Activated naive CD4-positive, alpha-beta T cell (primary cell): ENCODE results near the gene IGFBP4.
A peak's percentile ranks its signal among the peaks of the same experiment; 100 is the strongest.
"Not testable (repeated sequence)": the region's sequence is repeated elsewhere in the genome, so short reads cannot be mapped to it uniquely, and the experiment has no call there.

Experiments used
- DNase-seq, 4 experiments: peaks; one replicate each; lab custom pipeline; 2025; lab: John Stamatoyannopoulos, UW

Gene IGFBP4

DNA sequence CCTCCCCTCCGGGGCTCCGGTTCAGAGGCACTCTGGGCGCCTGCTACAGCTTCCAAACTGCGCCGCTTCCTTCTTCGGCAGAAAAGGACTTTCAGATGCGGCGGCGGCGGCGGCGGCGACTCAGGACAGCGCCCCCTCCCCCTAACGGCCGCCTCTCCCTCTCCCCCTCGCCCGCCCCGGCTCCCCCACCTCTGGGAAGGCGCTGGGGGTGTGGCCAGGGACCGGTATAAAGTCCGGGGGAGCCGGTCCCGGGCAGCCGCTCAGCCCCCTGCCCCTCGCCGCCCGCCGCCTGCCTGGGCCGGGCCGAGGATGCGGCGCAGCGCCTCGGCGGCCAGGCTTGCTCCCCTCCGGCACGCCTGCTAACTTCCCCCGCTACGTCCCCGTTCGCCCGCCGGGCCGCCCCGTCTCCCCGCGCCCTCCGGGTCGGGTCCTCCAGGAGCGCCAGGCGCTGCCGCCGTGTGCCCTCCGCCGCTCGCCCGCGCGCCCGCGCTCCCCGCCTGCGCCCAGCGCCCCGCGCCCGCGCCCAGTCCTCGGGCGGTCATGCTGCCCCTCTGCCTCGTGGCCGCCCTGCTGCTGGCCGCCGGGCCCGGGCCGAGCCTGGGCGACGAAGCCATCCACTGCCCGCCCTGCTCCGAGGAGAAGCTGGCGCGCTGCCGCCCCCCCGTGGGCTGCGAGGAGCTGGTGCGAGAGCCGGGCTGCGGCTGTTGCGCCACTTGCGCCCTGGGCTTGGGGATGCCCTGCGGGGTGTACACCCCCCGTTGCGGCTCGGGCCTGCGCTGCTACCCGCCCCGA, at the start of gene IGFBP4:
IGFBP4 (plus strand) TSS at position 255 of the 792 bp plus-strand sequence; CDS start at position 541, 286 bp downstream.
- DNase-seq: peak; percentile 18 to 65 (median 32)

DNA sequence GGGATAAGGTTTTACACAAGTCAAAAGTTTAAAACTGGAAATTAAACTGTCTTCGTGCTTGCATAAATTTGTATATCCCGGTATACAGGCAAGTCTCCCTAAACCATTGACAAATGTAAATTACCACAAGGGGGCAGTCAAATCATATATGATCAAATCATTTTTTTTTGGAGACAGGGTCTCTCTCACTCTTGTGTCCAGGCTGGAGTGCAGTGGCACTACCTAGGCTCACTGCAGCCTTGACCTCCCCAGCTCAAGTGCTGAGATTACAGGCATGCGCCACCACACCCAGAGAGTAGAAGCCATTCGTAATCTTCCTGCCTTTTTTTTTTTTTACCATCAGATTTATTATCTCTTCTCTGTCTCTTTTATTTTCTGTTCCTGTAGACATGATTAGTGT, 44.1 kb upstream of the IGFBP4 start:
- no peak for DNase-seq

DNA sequence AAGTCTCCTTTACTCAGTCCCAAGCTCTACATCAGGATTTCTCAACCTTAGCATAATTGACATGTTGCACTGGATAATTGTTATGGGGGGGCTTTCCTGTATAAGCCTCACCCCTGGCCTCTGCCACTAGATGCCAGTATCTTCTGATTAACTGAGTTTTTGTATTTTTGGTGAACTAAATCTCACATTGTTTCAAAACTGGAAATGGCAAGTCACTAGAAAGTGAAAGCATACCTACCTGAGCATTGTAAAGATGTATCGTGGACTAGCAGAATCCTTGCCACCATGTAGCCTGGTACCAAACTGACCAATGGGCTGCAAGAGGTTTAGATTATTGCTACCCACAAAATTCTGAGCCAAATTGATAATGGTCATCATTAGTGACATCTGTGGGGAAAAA, 40.6 kb upstream of the IGFBP4 start:
- DNase-seq: no peak

DNA sequence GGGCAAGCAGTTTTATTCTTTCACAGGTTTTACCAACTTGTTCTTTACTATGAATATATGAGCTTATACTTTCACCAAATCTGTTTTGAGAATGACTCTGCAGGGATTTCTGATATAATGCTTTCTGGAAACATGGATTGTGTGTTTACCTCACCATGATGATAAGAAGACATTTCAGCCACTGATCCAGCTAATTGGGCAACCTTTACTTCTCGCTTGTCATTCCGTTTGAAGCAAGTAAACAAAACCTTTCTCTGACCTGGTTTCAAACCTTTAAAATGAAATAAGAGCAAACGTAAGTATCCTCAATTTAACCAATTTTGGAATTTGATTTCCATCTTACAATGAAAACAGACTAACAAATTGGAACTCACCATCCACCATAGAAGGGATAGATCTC, 39.2 kb upstream of the IGFBP4 start:
- no peak for DNase-seq

DNA sequence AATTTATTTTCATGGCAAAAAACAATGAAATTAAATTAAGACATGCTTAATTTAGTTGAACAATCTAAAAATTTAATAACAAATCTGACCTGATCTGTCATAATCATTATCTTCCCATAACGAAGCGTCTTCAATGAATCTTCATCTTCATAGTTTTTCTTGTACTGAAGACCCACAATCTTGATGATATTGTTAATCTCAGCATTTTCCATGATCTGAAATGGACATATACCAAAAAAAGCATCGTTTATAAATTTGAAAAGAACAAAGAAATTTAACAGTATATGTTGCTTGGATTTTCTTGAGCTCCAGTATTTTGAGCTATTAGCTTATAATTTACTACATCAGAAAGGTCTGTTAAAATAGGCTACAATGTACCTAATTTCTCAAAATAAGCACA, 35.8 kb upstream of the IGFBP4 start:
- DNase-seq: no peak

DNA sequence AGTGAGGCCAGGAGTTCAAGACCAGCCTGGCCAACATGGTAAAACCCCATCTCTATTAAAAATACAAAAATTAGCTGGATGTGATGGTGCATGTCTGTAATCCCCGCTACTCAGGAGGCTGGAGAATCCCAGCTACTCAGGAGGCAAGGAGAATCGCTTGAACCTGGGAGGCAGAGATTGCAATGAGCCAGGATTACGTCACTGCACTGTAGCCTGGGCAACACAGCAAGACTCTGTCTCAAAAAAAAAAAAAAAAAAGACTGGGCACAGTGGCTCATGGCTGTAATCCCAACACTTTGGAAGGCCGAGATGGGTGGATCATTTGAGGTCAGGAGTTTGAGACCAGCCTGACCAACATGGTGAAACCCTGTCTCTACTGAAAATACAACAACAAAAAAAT, 33.7 kb upstream of the IGFBP4 start:
- DNase-seq: not testable (repeated sequence)

DNA sequence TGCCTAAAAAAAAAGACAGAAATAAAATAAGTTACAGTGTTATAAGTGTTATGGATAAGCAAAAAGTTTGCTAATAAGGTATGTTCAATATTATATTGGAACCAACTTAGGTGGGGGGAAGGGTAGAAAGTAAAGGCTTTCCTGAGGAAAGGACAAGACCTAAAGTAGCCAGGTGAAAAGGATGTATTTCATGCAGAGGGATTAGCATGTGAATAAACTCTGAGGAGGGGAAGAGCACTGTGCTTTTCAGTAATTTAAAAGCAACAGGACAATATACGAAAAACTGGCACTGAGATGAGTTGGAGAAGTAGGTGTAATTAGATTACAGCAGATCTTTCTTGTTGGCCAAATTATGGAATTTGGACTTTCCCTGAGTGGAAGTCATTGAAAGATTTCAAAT, 33.2 kb upstream of the IGFBP4 start:
- DNase-seq: no peak

DNA sequence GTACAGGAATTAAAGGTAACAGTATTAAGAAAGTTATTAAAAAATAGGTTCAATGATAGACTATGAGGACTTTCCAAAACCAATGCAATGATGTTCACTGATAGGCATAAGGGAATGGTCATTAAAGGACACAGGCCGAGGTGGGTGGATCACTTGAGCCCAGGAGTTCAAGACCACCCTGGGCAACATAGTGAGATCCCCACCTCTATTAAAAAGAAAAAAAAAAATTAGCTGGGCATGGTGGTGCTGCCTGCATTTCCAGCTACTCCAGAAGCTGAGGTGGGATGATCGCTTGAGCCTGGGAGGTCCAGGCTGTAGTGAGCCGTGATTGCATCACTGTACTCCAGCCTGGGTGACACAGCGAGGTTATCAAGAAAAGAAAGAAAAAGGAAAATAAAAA, 31.4 kb upstream of the IGFBP4 start:
- no peak for DNase-seq

DNA sequence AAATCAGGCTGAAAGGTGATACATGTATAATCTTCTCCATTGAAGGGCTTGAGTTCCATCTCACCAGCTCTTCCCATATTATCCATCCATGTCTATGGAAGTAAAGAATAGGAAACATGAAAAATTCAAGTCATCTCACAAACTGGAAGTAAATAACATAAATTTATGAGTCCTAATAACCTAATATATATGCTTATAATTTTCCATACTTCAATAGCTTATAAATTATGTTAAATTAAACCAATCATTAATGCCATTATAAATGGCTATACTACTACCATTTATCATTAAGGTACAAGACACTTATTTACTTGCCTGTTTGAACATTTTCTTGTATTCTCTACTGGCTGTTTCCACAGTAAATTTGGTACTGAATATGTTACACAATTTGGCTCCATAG, 30.4 kb upstream of the IGFBP4 start:
- DNase-seq: no peak

DNA sequence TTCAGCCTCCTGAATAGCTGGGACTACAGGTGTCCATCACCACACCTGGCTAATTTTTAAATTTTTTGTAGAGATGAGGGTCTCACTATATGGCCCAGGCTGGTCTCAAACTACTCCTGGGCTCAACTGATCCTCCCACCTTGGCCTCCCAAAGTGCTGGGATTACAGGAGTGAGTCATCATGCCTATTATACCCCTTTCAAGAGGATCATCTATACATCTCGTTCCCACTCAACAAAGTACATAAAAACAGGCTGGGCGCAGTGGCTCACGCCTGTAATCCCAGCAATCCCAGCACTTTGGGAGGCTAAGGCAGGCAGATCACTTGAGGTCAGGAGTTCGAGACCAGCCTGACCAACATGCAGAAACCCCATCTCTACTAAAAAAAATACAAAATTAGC, 28.9 kb upstream of the IGFBP4 start:
- DNase-seq: not testable (repeated sequence)

DNA sequence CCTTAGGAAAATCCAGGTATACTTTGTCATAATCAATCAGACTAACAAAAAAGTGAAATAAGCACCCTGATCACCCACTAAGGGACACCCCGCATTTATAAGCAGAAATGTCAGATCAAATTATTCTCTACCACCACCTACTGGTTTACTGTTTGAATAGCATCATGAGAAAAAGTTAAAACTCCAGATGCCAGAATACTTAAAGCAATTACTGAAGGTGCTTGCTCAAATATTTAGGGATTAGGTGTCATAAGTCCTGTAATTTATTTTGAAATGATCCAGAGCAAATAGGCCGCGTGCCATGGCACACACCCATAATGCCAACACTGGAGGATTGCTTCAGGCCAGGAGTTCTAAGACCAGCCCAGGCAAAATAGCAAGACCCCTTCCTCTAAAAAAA, 27.9 kb upstream of the IGFBP4 start:
- DNase-seq: no peak

DNA sequence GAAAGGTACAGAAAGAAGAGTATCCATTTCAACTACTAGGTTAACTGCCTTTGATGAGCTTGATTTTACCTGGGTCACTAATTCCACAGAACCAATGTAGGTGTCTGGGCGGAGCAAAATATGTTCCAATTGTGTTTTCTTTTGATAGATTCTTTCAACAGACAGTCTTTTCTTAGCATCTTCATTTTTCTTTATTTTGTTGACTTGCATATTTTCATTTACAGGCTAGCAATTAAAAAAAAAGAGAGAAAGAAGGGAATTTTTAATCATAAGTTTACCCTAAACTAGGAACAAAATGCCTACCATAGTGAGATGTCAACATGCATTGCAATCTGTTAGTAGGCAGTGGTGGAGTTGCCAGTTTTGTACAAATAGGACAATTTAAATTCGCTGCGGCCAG, 26.6 kb upstream of the IGFBP4 start:
- DNase-seq: no peak

DNA sequence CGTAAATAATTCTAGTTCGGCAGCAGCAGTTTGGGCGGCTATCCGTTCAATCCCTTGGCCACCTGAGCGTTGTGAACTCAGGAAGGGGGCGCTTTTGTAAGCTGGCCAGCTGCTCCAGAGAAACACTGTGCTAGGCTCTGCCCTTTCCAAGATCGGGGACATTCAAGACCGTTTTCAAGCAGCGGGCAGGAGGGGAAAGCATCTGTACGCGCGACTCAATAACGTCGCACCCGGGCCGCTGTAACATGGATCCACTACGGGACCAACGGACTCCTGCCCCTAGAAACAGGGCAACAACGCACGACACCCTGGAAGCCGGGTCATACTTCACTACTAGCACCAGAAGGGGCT, 26.0 kb upstream of the IGFBP4 start:
- no peak for DNase-seq

DNA sequence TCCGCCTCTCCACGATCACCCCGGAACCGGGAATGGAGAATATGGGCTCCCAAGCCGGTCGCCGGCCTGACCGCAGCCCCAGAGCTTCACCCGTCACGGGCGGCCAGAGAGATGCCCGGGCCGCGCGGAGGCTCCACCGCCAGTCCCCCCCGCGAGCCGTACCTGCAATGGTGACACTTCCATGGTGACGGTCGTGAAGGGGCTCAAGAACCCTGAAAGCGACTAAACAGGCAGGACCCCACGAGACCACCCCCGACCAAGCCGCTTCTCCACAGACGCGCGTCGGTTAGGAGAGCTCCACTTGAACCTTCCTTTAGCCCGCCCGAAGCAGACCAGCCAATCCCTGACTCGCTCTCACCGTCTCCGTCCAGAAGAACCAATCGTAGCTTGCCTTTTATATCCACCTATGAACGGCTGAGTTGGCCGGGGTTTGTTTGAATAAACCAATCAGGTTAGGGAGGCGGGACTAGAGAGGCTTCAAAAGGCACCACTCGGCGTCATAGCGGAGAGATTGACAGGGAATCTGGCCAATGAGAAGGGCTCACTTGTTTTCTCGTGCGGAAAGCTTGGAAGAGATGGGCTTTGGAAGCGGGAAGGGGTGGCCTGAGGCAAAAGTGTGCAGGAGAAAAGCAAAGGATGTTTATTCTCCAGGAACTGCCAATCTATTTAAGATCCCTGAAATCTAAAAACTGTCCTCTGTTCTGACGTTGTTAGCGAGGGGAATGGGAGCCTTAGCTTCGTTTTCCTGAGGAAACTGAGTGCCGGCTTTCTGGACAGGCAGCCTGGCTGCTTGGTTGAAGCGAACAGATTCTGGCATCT, 25.4 kb upstream of the IGFBP4 start, which contains the start of gene TOP2A:
TOP2A (minus strand) TSS at position 288 of the 819 bp plus-strand sequence; CDS start at position 183, 105 bp downstream.
- peak; percentile 75 to 90 (median 80) for DNase-seq

DNA sequence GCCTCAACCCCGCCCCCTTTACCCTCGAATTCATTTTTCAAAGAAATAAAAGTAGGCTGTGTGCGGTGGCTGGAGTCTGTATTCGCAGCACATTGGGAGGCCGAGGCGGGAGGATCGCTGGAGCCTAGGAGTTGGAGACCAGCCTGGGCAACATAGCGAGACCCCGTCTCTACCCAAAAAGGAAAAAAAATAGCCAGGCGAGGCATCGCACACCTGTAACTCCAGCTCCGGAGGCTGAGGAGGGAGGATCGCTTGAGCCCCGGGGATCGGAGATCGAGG, 24.9 kb upstream of the IGFBP4 start:
- DNase-seq: no peak

DNA sequence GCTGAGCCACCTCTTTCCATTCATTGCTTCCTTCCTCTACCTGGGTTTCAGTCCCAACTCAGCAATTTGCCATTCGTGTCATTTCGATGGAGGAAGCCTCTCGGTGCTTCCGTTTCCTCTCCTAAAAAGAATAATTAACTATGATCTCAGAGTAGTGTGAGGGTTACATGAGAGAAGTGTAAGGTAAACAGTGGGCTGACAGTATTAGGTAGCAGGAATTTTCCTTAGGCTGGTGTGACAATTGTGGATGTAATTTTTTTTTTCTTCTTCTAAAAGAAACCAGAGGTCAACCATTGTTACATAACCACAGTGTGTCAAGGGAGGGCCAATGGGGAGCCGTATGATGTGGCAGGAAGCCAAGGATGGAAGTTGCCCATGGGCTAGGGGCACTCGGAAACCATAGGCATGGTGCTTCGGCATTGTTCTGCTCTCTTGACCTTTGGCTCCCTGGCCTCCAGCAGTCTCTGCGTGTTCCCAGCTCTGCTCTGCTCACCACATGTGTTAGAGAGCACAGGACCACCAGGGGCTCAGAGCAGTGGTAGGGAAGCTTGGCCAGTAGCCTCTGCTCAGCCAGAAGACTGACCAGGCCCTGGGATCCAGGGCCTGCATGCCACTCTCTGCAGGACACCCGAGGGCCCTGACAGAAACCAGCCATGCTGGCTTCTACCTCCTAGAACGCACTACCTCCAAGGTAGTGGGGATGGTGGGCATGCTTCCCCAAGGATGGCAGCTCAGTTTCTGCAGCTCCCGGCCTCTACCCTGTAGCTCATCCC, 23.5 kb upstream of the IGFBP4 start:
- no peak for DNase-seq

DNA sequence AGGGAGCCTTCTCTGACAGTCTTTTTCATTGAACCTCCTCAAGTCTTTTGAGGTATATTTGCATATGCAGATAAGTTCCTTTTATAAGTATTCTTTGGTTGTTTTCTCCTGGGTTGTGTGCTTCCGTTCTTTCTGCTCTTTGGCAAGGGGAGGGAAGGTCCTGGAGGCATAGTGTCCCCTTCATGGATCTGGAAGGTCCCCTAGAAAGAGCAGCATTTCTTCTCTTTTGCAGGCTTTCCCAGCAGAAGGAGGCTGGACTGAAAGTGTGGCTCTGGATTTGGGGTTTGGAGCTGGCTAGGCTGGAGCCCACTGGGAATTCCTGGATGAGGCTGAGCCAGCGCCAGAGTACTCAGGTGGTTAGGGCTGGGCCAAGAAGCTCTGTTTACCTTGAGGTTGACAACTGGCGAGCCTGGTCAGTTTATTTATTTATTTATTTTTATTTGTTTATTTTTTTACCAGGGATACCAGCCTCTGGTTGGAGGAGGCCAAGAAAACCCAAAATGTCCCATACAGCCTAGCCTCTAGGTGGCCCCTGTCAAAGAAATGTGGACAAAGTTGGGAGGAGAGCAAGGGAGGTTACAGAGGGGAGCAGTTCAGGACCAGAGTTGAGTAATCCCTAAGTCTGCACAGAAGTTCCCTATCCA, 20.1 kb upstream of the IGFBP4 start:
- no peak for DNase-seq

DNA sequence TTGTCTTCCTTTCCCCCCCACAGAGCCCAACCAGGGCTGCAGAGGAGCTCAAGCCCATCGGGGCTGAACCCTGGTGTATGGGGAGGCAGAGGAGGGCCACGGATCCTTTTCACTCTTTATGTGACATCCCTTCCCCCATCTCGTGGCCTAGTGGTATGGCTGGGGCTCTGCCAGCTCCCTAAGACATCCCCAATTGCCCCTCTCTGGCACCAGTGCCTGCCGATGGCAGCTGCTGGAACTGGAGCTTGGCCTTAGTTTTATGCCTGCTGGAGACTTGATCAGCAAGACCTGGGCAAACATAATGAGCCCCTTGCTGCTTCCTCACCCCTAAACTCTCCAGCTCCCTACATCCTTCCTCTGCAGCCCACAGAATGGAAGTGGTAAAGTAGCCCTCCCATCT, 17.5 kb upstream of the IGFBP4 start:
- DNase-seq: no peak

DNA sequence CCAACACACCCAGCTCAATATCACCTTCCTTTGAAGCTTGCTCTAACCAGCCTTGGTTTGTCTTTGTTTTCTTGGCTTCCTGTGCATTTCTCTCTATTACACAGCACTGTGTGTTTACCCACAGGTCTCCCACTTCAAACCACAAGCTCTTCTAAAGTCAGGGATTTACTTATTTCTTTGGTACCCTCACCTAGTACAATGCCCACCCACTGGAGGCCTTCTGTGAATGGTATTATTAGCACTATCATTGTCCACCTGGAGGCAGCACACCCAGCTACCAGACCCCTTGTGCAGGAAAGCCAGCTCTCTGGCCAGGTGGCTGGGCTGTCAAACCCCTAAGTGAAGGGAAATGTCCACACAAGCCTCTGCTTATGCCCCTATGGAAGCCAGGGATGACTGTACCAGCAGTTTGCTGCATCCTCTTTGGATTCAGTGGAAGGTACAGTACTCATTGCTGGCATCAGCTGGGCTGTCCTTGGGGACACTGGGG, 16.2 kb upstream of the IGFBP4 start:
- DNase-seq: no peak

DNA sequence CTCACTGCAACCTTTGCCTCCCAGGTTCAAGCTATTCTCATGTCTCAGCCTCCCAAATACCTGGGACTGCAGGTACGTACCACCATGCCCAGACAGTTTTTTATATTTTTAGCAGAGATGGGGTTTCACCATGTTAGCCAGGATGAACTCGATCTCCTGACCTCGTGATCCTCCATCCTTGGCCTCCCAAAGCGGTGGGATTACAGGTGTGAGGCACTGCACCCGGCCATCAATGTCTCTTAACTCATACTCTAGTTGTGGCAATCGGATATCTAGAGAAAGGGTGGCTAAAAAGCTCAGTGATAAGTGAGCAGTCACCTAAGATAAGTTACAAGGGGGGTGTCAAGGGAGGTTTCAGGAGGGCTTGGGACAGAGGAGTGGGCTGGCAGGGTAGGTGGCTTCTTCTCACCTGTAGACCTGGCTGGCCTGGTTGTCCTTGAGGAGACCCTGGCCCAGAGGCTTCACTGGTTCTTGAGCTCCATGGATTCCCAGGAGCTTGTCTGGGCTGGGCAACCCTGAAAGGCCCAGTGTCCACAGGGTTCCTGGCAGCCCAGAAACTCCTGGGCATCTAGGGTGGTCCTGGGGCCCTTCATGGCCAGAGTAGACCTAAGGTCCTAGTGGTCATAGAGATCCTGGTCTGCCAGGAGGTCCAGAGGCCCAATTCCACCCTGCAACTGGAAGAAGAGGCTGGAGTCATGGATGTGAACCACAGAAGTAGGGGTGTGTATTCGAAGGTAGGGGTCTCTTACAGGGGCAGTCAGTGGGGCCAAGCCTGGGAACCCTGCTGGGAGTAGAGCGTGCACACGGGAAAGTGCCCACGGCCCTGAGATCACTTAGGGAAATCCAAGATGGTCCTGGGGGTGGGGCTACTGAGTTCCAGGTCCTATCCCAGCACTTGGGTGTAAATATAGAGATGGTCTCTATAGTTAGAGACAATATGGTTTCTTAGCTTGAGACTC, 12.7 kb upstream of the IGFBP4 start:
- no peak for DNase-seq

DNA sequence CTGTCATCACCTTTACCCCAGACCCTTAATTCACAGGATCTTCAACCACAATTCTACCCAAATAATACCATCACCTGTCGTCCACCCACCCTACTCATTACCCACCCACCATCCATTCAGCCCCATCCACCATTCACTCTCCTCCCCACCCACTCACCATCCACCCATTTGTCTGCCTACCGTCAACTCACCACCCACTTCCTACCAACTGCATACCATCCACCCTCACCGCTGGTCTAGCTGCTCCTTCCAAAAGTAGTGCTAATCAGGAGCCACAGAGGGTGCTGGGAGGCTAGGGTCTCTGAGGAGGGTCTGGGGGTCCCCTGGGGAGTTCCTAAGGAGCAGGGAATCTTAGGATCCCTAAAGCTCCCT, 12.0 kb upstream of the IGFBP4 start:
- DNase-seq: no peak
